Lower lobe of right lung (tissue), 2 donors: Measurements from ENCODE around the gene CHRNB1. TPM values are rescaled to one million over a fixed set of nuclear protein-coding genes. Genes with fewer than 3 reads are reported as not detected.

Experiments used
- ATAC-seq, 2 donors: fragments of 200-7000 bp; cut with Tn5 transposase; one replicate each; pipeline ENCODE4 v1.9.1; 2020 to 2022; ENCODE audit warnings: mild to moderate bottlenecking in 2 of 2, moderate library complexity in 2 of 2
- DNase-seq: peaks from one replicate; pipeline ENCODE4 v3.0.0-alpha.2; 2020
- H3K27ac ChIP-seq: fragments of 200-600 bp; one replicate; pipeline ENCODE4 v1.8.0; 2022
- H3K27me3 ChIP-seq: fragments of 200-600 bp; one replicate; pipeline ENCODE4 v1.8.0; 2022; ENCODE audit warnings: low read depth
- H3K36me3 ChIP-seq: fragments of 200-600 bp; one replicate; pipeline ENCODE4 v1.8.0; 2022; ENCODE audit warnings: mild to moderate bottlenecking
- H3K4me1 ChIP-seq: fragments of 200-600 bp; one replicate; pipeline ENCODE4 v1.8.0; 2022
- H3K4me3 ChIP-seq: fragments of 200-600 bp; one replicate; pipeline ENCODE4 v1.8.0; 2022; ENCODE audit warnings: mild to moderate bottlenecking
- H3K9me3 ChIP-seq: fragments of 200-600 bp; one replicate; pipeline ENCODE4 v1.8.0; 2022
- intact Hi-C: fragments of 100-400 bp; cut with DNase I; formaldehyde crosslinking; loops from one replicate; pipeline ENCODE4 v1.11.0; 2022
- long read RNA-seq: library from polyadenylated mRNA; unstranded; transcript quantifications from one replicate; pipeline ENCODE4 v2.0.0, GENCODE V29; 2021
- total RNA-seq: library from RNA; stranded (reverse); fragmentation: NEBNext Ultra II Directional; extraction: Animal tissue kit (Norgen Biotek cat#: 25700); gene quantifications from one replicate; pipeline ENCODE4 v1.2.1, GENCODE V29; 2021
- TF ChIP-seq, protein P1 (sequence below): fragments of 200-600 bp; IDR thresholded peaks from one replicate; pipeline ENCODE4 v1.8.0; 2022; ENCODE audit warnings: antibody characterized with exemption, mild to moderate bottlenecking
- donor health status: DM: no; HTN: yes; CAD: no; lungs with severe emphysema.

Gene CHRNB1
- 8.4 TPM for total RNA-seq
- long read RNA-seq, partial matches to known transcripts = 0 of 1 reads
- long read RNA-seq, other reads (novel, unspliced or antisense) = 0 of 1 reads

- Histone ChIP-seq H3K36me3 (no peaks in the 10 kb centered on the region), H3K27me3 (peaks cover 55% of the 10 kb centered on the region), H3K4me1 (peaks cover 31% of the 10 kb centered on the region), H3K4me3 (peak within 1 kb of the TSS; percentile 50), H3K9me3 (no peaks in the 10 kb centered on the region), H3K27ac (no peak within 1 kb of the TSS)
- TF ChIP-seq, protein P1, sequence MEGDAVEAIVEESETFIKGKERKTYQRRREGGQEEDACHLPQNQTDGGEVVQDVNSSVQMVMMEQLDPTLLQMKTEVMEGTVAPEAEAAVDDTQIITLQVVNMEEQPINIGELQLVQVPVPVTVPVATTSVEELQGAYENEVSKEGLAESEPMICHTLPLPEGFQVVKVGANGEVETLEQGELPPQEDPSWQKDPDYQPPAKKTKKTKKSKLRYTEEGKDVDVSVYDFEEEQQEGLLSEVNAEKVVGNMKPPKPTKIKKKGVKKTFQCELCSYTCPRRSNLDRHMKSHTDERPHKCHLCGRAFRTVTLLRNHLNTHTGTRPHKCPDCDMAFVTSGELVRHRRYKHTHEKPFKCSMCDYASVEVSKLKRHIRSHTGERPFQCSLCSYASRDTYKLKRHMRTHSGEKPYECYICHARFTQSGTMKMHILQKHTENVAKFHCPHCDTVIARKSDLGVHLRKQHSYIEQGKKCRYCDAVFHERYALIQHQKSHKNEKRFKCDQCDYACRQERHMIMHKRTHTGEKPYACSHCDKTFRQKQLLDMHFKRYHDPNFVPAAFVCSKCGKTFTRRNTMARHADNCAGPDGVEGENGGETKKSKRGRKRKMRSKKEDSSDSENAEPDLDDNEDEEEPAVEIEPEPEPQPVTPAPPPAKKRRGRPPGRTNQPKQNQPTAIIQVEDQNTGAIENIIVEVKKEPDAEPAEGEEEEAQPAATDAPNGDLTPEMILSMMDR = peak; percentile 18
- ATAC-seq (peak; percentile 91 to 95), DNase-seq (peak; percentile 89)
- intact Hi-C loops = no loop called here
These were observed at the start of gene CHRNB1 for GRCh38 chr17:7444682-7445618. CHRNB1 (plus strand) TSS chr17:7445061; CDS start chr17:7445128, 67 bp downstream.

GRCh38 chr17:7396147-7396546 is 48.7 kb upstream of the CHRNB1 start:
- Histone ChIP-seq H3K4me3 (no peak overlapping the region), H3K36me3 (peaks cover 9% of the 10 kb centered on the region), H3K4me1 (peaks cover 22% of the 10 kb centered on the region), H3K27me3 (no peaks in the 10 kb centered on the region), H3K27ac (no peak overlapping the region), H3K9me3 (no peaks in the 10 kb centered on the region)
- TF ChIP-seq, protein P1 = no peak
- DNase-seq (no peak), ATAC-seq (no peak)
- intact Hi-C loops = no loop called here

GRCh38 chr17:7398612-7399011 is 46.2 kb upstream of the CHRNB1 start:
- TF ChIP-seq, protein P1 = no peak
- Histone ChIP-seq H3K27ac (no peak overlapping the region), H3K27me3 (no peaks in the 10 kb centered on the region), H3K4me1 (peaks cover 24% of the 10 kb centered on the region), H3K4me3 (no peak overlapping the region), H3K9me3 (no peaks in the 10 kb centered on the region), H3K36me3 (no peaks in the 10 kb centered on the region)
- intact Hi-C loops = no loop called here
- DNase-seq (no peak), ATAC-seq (no peak)

GRCh38 chr17:7403043-7403726 is 41.7 kb upstream of the CHRNB1 start:
- Histone ChIP-seq H3K9me3 (no peaks in the 10 kb centered on the region), H3K4me1 (peaks cover 20% of the 10 kb centered on the region), H3K27ac (peak overlapping the region; percentile 85), H3K36me3 (no peaks in the 10 kb centered on the region), H3K4me3 (peak overlapping the region; percentile 77), H3K27me3 (no peaks in the 10 kb centered on the region)
- TF ChIP-seq, protein P1 = no peak
- intact Hi-C loops = no loop called here
- DNase-seq (no peak), ATAC-seq (peak in 1 of 2 donors; percentile 1)

DNA sequence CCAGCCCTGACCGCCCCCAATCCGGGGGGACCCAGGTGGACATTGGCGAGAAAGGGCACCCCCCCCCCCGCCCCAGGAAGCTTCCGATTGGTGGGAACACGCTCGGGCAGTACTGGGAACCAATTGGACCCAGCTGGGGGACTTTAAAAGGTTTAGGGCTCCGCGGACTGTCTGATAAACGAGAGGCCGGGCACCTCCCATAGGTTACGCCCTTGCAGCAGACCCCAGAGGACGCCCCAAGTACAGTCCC is 41.2 kb upstream of the CHRNB1 start:
- Histone ChIP-seq H3K4me1 (peaks cover 20% of the 10 kb centered on the region), H3K4me3 (peak overlapping the region; percentile 77), H3K27me3 (no peaks in the 10 kb centered on the region), H3K27ac (peak overlapping the region; percentile 85), H3K36me3 (no peaks in the 10 kb centered on the region), H3K9me3 (no peaks in the 10 kb centered on the region)
- DNase-seq (no peak), ATAC-seq (peak; percentile 67 to 69)
- TF ChIP-seq, protein P1 = no peak
- intact Hi-C loops = no loop called here
